NCI-H2227 (cell line): ENCODE data around the gene RNF40.

ENCODE experiments used
- DNase-seq: peaks from one replicate; lab custom pipeline; 2025; ENCODE audit not compliant: unreplicated experiment; lab: John Stamatoyannopoulos, UW

Gene RNF40

DNA sequence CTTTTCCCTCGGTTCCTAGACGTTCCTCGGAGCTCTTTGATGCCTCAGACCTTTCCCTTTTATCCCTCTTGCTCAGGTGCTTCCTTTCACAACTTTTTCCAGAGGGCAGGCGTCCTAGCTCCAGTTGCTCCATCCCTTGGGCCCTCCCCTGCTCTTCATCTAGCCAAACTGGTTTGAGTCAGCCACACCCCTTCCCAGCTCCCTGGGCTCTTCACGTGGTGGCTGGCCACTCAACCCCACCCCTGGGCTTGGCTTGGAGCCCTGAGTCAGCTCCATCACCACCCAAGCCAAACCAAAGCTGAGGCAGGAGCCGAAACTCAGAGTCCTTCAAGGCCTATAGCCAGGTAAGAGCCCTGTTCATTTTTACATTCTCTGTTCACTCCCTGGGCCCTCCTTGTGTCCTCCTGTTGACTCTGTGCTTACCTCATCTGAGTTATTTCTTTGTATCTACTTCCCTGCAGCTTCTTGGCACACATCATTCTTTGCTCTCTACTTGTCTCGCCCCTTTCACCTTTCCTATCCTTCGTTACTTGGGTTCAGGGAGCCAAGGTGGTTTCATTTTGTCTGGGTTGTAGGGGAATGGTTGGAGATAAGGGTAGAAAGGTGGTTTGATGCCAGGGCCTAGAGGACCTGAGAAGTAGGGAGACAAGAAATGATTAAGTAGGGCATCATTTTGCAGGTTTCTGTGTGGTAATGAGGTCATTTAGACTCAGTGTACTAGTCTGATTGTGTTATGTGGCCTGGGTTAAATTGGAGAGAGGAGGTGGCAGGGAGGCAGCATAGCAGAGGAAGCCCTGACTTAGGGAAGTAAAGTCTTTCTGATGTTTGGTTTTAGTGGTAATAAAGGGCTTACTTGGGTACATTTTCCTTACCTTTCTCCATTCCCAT lies 21.5 kb upstream of the RNF40 start:
- DNase-seq = no peak

- DNase-seq = peak; percentile 59
Measured at GRCh38 chr16:30741461-30741914, 20.6 kb upstream of the RNF40 start.

DNA sequence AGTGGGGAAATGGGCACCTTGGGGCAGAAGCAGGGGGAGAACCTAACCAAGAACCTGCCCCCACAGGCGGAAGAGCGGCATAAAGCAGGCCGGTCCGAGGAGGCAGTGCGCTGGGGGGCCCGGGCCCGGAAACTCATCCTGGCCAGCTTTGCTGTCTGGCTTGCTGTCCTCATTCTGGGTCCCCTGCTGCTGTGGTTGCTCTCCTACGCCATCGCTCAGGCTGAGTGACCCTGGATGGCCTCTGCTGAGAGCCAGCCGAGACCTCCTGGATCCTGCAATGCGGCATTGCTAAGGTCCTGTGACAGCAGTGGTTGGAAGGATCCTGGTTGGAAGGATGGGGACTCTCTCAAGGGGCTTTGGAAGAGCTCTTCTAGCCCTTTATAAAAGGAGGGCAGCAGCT lies 18.4 kb upstream of the RNF40 start:
- no peak for DNase-seq

GRCh38 chr16:30744183-30744582 lies 17.9 kb upstream of the RNF40 start:
- DNase-seq = no peak

DNA sequence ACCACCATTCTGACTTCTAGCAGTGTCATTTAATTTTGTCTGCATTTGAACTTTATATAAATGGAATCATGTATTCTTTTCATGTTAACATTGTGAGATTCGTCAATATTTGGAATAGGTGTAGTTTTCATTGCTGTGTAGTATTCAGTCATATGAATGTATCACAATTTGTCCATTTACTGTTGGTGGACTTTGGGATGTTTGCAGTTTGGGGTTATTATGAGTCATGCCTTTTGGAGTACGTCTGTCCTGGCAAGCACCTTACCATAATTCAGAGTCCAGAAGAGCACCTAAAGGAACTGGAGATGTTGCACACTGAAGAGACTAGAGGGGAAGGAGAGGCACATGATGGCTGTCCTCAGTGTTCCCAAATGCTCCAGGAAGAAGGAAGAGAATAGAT lies 17.0 kb upstream of the RNF40 start:
- no peak for DNase-seq

GRCh38 chr16:30746638-30747175 lies 15.4 kb upstream of the RNF40 start:
- no peak for DNase-seq

DNA sequence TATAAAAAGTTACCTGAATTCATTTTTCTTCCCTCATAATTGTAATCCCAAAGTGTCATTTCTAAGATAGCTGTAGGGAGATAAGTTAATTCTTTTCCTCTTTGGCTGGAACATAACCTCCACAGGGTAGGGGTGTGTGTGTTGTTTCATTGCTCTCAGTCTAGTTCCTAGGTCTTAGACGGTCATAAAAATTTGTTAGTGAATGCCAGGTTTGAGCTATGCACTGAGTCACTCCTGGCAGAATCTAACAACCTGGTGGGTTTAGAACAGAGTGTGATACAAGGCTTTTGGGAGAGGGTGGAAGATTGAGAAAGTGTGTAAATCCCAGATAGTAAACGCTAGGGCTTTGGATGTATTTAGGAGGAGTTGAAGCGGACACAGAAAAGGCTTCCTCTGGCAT lies 14.8 kb upstream of the RNF40 start:
- DNase-seq = no peak

- DNase-seq = peak; percentile 100
Measured at GRCh38 chr16:30747799-30748633, 14.1 kb upstream of the RNF40 start, which contains the start of gene PHKG2. Gene PHKG2 (plus strand): TSS chr16:30748425. CDS start chr16:30748821, 396 bp downstream.

GRCh38 chr16:30748634-30749445 lies 13.3 kb upstream of the RNF40 start:
- DNase-seq = peak; percentile 55

DNA sequence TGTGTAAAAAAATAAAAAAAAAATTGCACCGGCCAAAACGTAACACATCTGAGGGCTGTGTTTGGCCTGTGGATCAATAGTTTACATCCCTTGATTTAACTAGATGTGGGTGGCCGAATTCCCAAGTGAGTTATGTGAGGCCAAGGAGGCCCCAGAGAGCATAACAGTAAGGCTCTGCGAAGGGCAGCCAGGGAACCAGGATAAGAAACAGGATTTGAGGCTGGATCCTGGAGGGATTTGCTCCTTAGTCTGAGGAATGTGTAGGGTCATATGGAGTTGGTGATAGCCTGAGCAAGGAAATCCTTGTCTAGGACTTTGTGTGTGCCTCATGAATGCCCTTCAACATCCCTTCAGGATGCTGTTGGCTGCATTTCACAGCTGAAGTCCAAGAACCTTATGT lies 11.9 kb upstream of the RNF40 start:
- DNase-seq = no peak

GRCh38 chr16:30750876-30751465 lies 11.2 kb upstream of the RNF40 start:
- no peak for DNase-seq

DNA sequence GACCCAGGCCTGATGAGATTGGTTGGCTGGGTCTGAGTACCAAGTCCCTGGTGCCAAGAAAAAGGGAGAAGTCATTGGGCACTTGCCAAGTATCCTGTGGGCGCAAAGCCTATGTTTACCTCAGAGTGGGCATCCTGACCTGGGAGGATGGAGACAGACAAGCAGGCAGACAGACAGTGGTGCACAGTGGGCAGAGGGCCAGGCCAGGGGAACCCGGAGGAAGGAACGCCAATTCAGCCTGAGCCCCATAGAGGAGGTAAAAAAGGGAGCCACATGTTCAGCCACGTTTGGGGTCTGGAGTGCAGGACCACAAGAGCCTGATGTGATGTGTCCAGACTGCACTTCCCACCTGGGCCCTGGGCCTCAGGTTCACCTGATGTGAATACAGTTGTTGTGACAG lies 8.5 kb upstream of the RNF40 start:
- no peak for DNase-seq

- DNase-seq = no peak
Measured at GRCh38 chr16:30755955-30756780, 6.0 kb upstream of the RNF40 start.

DNA sequence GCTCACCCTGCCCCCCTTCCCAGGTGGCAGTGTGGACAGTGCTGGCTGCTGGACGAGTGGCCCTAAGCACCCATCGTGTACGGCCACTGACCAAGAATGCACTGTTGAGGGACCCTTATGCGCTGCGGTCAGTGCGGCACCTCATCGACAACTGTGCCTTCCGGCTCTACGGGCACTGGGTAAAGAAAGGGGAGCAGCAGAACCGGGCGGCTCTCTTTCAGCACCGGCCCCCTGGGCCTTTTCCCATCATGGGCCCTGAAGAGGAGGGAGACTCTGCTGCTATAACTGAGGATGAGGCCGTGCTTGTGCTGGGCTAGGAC lies 5.4 kb upstream of the RNF40 start:
- DNase-seq = no peak

DNA sequence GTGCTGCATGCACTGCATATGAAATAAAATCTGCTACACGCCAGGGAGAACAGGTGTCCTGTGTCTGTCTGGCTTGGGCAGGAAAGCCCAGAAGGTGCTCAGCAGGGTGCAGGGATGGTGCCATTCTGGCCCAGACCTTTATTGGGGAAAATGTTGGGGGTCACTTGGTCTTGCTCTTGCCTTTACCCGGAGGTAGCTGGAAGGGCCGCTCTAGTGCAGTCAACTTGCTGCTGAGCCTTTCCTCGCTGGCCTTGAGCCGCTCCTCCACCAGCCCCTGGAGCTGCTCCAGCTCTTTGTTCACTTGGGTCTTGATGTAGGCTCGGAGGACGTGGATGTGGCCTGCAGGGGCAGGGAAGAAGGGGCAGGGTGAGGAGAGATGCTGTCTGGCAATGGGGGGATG lies 4.8 kb upstream of the RNF40 start:
- DNase-seq = no peak

GRCh38 chr16:30758988-30759491 lies 3.1 kb upstream of the RNF40 start:
- no peak for DNase-seq

DNA sequence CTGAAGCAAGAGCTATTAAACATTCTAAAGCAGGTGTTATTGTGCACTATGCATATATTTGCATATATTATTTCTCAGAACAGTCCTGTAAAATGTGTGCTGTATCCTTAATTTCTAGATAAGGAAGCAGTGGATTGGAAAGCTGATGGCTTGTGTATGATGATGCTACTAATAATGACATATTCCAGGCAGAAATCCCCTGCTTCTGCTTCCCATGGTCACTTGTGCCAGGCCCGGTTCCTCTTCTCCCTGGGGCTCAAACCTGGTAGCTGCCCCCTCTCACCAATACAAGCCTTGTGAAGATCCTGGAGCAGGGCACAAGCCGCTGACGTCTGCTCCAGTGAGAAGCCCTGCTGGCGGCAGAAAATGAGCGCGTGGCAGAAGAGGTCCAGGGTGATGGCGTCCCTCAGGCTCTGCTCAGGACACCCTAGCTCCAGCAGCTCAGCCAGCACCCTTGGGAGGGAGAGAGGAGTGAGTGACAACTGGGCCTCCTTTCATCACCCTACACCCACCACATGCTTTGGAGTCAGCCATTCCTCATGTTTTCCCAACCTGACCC lies 2.0 kb upstream of the RNF40 start:
- no peak for DNase-seq

DNA sequence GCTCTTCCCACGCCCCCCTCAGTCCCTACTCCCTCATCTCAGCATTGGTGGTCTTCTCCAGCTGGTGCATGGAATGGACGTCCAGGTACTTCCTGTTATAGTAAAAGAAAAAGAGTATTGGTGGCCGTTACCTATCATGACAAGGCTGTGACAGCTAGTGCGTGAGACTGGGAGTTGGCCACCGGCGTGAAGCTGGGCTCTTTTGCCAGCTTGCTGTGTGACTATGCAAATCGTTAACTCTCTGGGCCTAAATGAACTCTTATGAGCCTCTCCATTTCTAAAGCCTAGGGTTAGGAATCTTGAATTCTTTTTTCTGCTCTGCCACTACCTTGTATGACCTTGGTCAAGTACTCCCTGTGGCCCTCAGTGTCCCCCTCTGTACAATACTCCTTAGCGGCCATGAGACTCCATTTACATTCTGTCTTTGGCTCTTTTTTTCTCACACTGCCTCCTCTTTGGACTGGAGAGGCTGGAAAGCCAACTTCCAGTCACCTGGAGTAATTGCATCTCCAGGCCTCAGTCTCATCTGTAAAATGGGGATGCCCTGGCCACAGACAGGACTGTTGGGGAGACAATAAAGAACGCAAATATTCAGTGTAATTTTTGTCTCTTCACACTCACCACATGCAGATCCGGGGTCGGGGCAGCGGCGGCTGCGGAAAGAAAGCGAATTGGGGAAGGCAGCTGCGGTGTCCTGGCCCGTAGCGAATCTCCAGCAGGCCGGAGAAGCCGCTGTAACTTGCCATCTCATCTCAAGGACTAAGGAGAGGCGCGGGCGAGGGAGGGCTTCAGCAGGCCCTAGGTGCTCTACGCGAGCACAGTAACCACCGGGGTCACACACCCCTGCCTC lies 1.3 kb upstream of the RNF40 start:
- no peak for DNase-seq
